Endodermal cell (in vitro differentiated cells): Measurements from ENCODE around the gene DDX10. TPM values are rescaled to one million over a fixed set of nuclear protein-coding genes. Genes with fewer than 3 reads are reported as not detected.
"Not testable (repeated sequence)": the region's sequence is repeated elsewhere in the genome, so short reads cannot be mapped to it uniquely, and the experiment has no call there.

ENCODE experiments used
- DNase-seq: peaks from one replicate; pipeline ENCODE4 v3.0.0-alpha.2; 2017
- H3K27ac ChIP-seq: 2 replicates; pipeline ENCODE4 v1.5.1; 2013; ENCODE audit warnings: mild to moderate bottlenecking, low read depth, low read length, moderate library complexity
- H3K27me3 ChIP-seq: 2 replicates; pipeline ENCODE4 v1.6.1; 2013; ENCODE audit warnings: mild to moderate bottlenecking, low read length, moderate library complexity; ENCODE audit not compliant: insufficient read depth, control insufficient read depth, poor library complexity, severe bottlenecking
- H3K36me3 ChIP-seq: 2 replicates; pipeline ENCODE4 v1.7.0; 2013; ENCODE audit warnings: mild to moderate bottlenecking, low read length, moderate library complexity; ENCODE audit not compliant: control insufficient read depth, insufficient read depth
- H3K4me1 ChIP-seq: one replicate; pipeline ENCODE4 v1.7.0; 2013; ENCODE audit warnings: low read length; ENCODE audit not compliant: control insufficient read depth, insufficient read depth
- H3K4me3 ChIP-seq: 2 replicates; pipeline ENCODE4 v1.5.1; 2013; ENCODE audit warnings: mild to moderate bottlenecking, low read length, moderate library complexity
- H3K9ac ChIP-seq: 2 replicates; pipeline ENCODE4 v1.6.1; 2013; ENCODE audit warnings: mild to moderate bottlenecking, low read length, moderate library complexity; ENCODE audit not compliant: poor library complexity, severe bottlenecking; ENCODE audit errors: extremely low read depth
- H3K9me3 ChIP-seq: 2 replicates; pipeline ENCODE4 v1.6.1; 2013; ENCODE audit warnings: mild to moderate bottlenecking, low read length, moderate library complexity; ENCODE audit not compliant: control insufficient read depth
- H3K27ac Mint-ChIP-seq: 2 replicates; pipeline ENCODE4 v1.8.0; 2020; ENCODE audit warnings: mixed read lengths
- H3K27me3 Mint-ChIP-seq: 2 replicates; pipeline ENCODE4 v1.8.0; 2021; ENCODE audit warnings: mild to moderate bottlenecking, mixed read lengths; ENCODE audit not compliant: insufficient read depth
- H3K36me3 Mint-ChIP-seq: 2 replicates; pipeline ENCODE4 v1.8.0; 2020; ENCODE audit warnings: low read depth, mixed read lengths
- H3K4me1 Mint-ChIP-seq: 2 replicates; pipeline ENCODE4 v1.8.0; 2020; ENCODE audit warnings: mixed read lengths
- H3K4me3 Mint-ChIP-seq: 2 replicates; pipeline ENCODE4 v1.8.0; 2020; ENCODE audit warnings: mild to moderate bottlenecking, moderate library complexity, mixed read lengths
- H3K9me3 Mint-ChIP-seq: 2 replicates; pipeline ENCODE4 v1.8.0; 2020; ENCODE audit warnings: mild to moderate bottlenecking, mixed read lengths
- CTCF ChIP-seq: fragments of 200-600 bp; sonication (generic); conservative IDR thresholded peaks from 2 replicates; pipeline ENCODE4 v1.5.0; 2021; ENCODE audit warnings: antibody characterized with exemption, mild to moderate bottlenecking
- WGBS, 2 experiments: methylation state at CpG; one replicate each; pipeline versions ENCODE4 v1.1.5 to v1.1.7; 2013; ENCODE audit warnings: missing lambda C conversion rate in 2 of 2, mixed read lengths in 1 of 2; ENCODE audit not compliant: insufficient coverage in 1 of 2, insufficient read length in 1 of 2; 5-methylcytosine and 5-hydroxymethylcytosine counted together
- total RNA-seq, 2 donors: library from RNA; stranded (reverse); fragmentation: NEBNext Ultra II Directional in 1 of 2; extraction: Animal tissue kit (Norgen Biotek cat#: 25700) in 1 of 2; gene quantifications; 2 replicates in 1 of 2; 3 replicates in 1 of 2; pipeline ENCODE4 v1.2.1, GENCODE V29; 2021

Gene DDX10
- total RNA-seq, 2 donors from 2014 or later: 31.1 to 32.7 TPM

- Mint-ChIP-seq H3K36me3 (peaks cover 15% of the 10 kb centered on the region), H3K27ac (peak overlapping the region; percentile 42), H3K27me3 (no peaks in the 10 kb centered on the region), H3K4me1 (peaks cover 9% of the 10 kb centered on the region), H3K9me3 (peaks cover 11% of the 10 kb centered on the region), H3K4me3 (no peak overlapping the region)
- Histone ChIP-seq H3K27me3 (no peaks in the 10 kb centered on the region), H3K9ac (no peak overlapping the region), H3K36me3 (no peaks in the 10 kb centered on the region), H3K9me3 (peaks cover under 1% of the 10 kb centered on the region), H3K27ac (no peak overlapping the region), H3K4me3 (no peak overlapping the region), H3K4me1 (peaks cover 2% of the 10 kb centered on the region)
- TF ChIP-seq CTCF: no peak
- 97 to 100% methylated on average over 1 to 5 of the region's 5 CpGs for WGBS, 2 experiments
- no peak for DNase-seq
These were observed 109.3 kb downstream of the DDX10 start for GRCh38 chr11:108774037-108774730.

GRCh38 chr11:108775324-108775723 lies 110.5 kb downstream of the DDX10 start:
- H3K4me3 ChIP-seq: no peak overlapping the region
- 86 to 100% methylated on average over 1 of the region's 1 CpG for WGBS, 2 experiments
- no peaks in the 10 kb centered on the region for H3K36me3 ChIP-seq

GRCh38 chr11:108779147-108779546 lies 114.3 kb downstream of the DDX10 start:
- Mint-ChIP-seq H3K36me3 (peaks cover 14% of the 10 kb centered on the region), H3K9me3 (peaks cover 15% of the 10 kb centered on the region)
- not testable (repeated sequence) for DNase-seq, H3K9ac ChIP-seq, H3K4me3 Mint-ChIP-seq, H3K4me1 Mint-ChIP-seq, H3K27me3 Mint-ChIP-seq, H3K27ac ChIP-seq, H3K27me3 ChIP-seq, H3K4me3 ChIP-seq, H3K27ac Mint-ChIP-seq, H3K36me3 ChIP-seq, H3K9me3 ChIP-seq, H3K4me1 ChIP-seq
- WGBS, 2 experiments: 100% methylated on average over 2 to 4 of the region's 4 CpGs

More at GRCh38 chr11:108775324-108775723, 110.5 kb downstream of the DDX10 start:
- Mint-ChIP-seq H3K27ac (peak overlapping the region; percentile 85), H3K9me3 (peaks cover 15% of the 10 kb centered on the region), H3K4me3 (no peak overlapping the region), H3K36me3 (peaks cover 15% of the 10 kb centered on the region), H3K4me1 (peaks cover 9% of the 10 kb centered on the region), H3K27me3 (no peaks in the 10 kb centered on the region)
- Histone ChIP-seq H3K27ac (no peak overlapping the region), H3K4me1 (peaks cover 2% of the 10 kb centered on the region), H3K9me3 (no peaks in the 10 kb centered on the region), H3K9ac (no peak overlapping the region), H3K27me3 (no peaks in the 10 kb centered on the region)
- TF ChIP-seq CTCF: no peak
- DNase-seq: no peak
